Midbrain (tissue), 1 donor: ENCODE results near the gene NRN1.
"Not testable (repeated sequence)": the region's sequence is repeated elsewhere in the genome, so short reads cannot be mapped to it uniquely, and the experiment has no call there.

Experiments used
- DNase-seq: peaks from one replicate; lab custom pipeline; 2025; lab: John Stamatoyannopoulos, UW

NRN1 gene

GRCh38 chr6:6006428-6007365, at the start of gene NRN1:
NRN1 (minus strand) TSS chr6:6006925; CDS start chr6:6006749, 176 bp downstream.
- DNase-seq = no peak

- DNase-seq = no peak
Observed at GRCh38 chr6:6052216-6052615, 45.5 kb upstream of the NRN1 start.

- DNase-seq = no peak
Observed at GRCh38 chr6:6046716-6047115, 40.0 kb upstream of the NRN1 start.

GRCh38 chr6:6039946-6040509, 33.3 kb upstream of the NRN1 start:
- no peak for DNase-seq

GRCh38 chr6:6037179-6037578, 30.5 kb upstream of the NRN1 start:
- DNase-seq = no peak

GRCh38 chr6:6033858-6034257, 27.1 kb upstream of the NRN1 start:
- no peak for DNase-seq

- DNase-seq = no peak
Observed at GRCh38 chr6:6026513-6027205, 19.9 kb upstream of the NRN1 start.

- DNase-seq = no peak
Observed at GRCh38 chr6:6025736-6026135, 19.0 kb upstream of the NRN1 start.

- DNase-seq = no peak
Observed at GRCh38 chr6:6024220-6024619, 17.5 kb upstream of the NRN1 start.

GRCh38 chr6:6022841-6023240, 16.1 kb upstream of the NRN1 start:
- not testable (repeated sequence) for DNase-seq

GRCh38 chr6:6008648-6009421, 2.1 kb upstream of the NRN1 start:
- peak; percentile 37 for DNase-seq

GRCh38 chr6:6008089-6008647, 1.4 kb upstream of the NRN1 start:
- DNase-seq = no peak

- DNase-seq = no peak
Observed at GRCh38 chr6:6007366-6008088, 802 bp upstream of the NRN1 start.

- no peak for DNase-seq
Observed at GRCh38 chr6:6006006-6006427, 708 bp downstream of the NRN1 start.

- no peak for DNase-seq
Observed at GRCh38 chr6:6005051-6006005, 1.4 kb downstream of the NRN1 start.

GRCh38 chr6:6004390-6004995, 2.2 kb downstream of the NRN1 start:
- no peak for DNase-seq

GRCh38 chr6:6003621-6004366, 2.9 kb downstream of the NRN1 start:
- DNase-seq = no peak

- DNase-seq = no peak
Observed at GRCh38 chr6:6002848-6003620, 3.7 kb downstream of the NRN1 start.
